Measurements from ENCODE around the gene HOXB1. TPM values are rescaled to one million over a fixed set of nuclear protein-coding genes. Genes with fewer than 3 reads are reported as not detected.
A peak's percentile ranks its signal among the peaks of the same experiment; 100 is the strongest.

The HOXB1 gene
- total RNA-seq, 4 donors from 2014 or later = not detected

GRCh38 chr17:48565925-48566710 is 35.3 kb upstream of the HOXB1 start:
- Histone ChIP-seq H3K9me3 (no peaks in the 10 kb centered on the region), H3K36me3 (peaks cover 0 to 7% (median 0%) of the 10 kb centered on the region in 3 donors), H3K27ac (peak overlapping the region in 1 of 4 donors; percentile 79), H3K4me3 (no peak overlapping the region), H3K27me3 (no peaks in the 10 kb centered on the region), H3K4me1 (peaks cover 0 to 80% (median 2%) of the 10 kb centered on the region in 4 donors)
- DNase-seq = peak in 1 of 3 donors; percentile 11
- no peak for TF ChIP-seq POLR2A (IDR thresholded peaks at IDR 0.05)
- no peak for TF ChIP-seq CTCF (IDR thresholded peaks at IDR 0.05)

GRCh38 chr17:48565022-48565554 is 34.3 kb upstream of the HOXB1 start:
- peak in 1 of 3 donors; percentile 11 for DNase-seq
- TF ChIP-seq POLR2A (IDR thresholded peaks at IDR 0.05) (no peak), CTCF (IDR thresholded peaks at IDR 0.05) (no peak)
- Histone ChIP-seq H3K36me3 (no peaks in the 10 kb centered on the region), H3K27me3 (no peaks in the 10 kb centered on the region), H3K9me3 (no peaks in the 10 kb centered on the region), H3K27ac (peak overlapping the region in 2 of 4 donors; percentile 62 to 96), H3K4me1 (peaks cover 0 to 87% (median 2%) of the 10 kb centered on the region in 4 donors), H3K4me3 (peak overlapping the region in 1 of 4 donors; percentile 37)

GRCh38 chr17:48564188-48565021 is 33.6 kb upstream of the HOXB1 start:
- H3K4me3 ChIP-seq = peak overlapping the region; percentile 8 to 43 (median 32)
- peak overlapping the region; percentile 43 to 96 (median 62) for H3K27ac ChIP-seq
- TF ChIP-seq POLR2A (IDR thresholded peaks at IDR 0.05) (no peak), CTCF (IDR thresholded peaks at IDR 0.05) (no peak)
- peak in 2 of 3 donors; percentile 46 to 47 for DNase-seq
- no peaks in the 10 kb centered on the region for H3K36me3 ChIP-seq
- H3K9me3 ChIP-seq = no peaks in the 10 kb centered on the region
- no peaks in the 10 kb centered on the region for H3K27me3 ChIP-seq
- peaks cover 0 to 87% (median 2%) of the 10 kb centered on the region in 4 donors for H3K4me1 ChIP-seq

- Histone ChIP-seq H3K27me3 (no peaks in the 10 kb centered on the region), H3K4me3 (peak overlapping the region; percentile 8 to 43 (median 32)), H3K27ac (peak overlapping the region; percentile 43 to 96 (median 62)), H3K36me3 (no peaks in the 10 kb centered on the region), H3K9me3 (no peaks in the 10 kb centered on the region), H3K4me1 (peaks cover 0 to 89% (median 2%) of the 10 kb centered on the region in 4 donors)
- DNase-seq = peak in 1 of 3 donors; percentile 30
- TF ChIP-seq CTCF (IDR thresholded peaks at IDR 0.05) = no peak
- TF ChIP-seq POLR2A (IDR thresholded peaks at IDR 0.05) = no peak
These were observed 33.0 kb upstream of the HOXB1 start for GRCh38 chr17:48563867-48564187.

- Histone ChIP-seq H3K27me3 (no peaks in the 10 kb centered on the region), H3K36me3 (no peaks in the 10 kb centered on the region), H3K4me3 (peak overlapping the region in 3 of 4 donors; percentile 27 to 43 (median 37)), H3K27ac (peak overlapping the region; percentile 27 to 96 (median 62)), H3K9me3 (no peaks in the 10 kb centered on the region), H3K4me1 (peaks cover 0 to 89% (median 2%) of the 10 kb centered on the region in 4 donors)
- DNase-seq = peak in 1 of 3 donors; percentile 16
- TF ChIP-seq POLR2A (IDR thresholded peaks at IDR 0.05) (no peak), CTCF (IDR thresholded peaks at IDR 0.05) (no peak)
These were observed 32.6 kb upstream of the HOXB1 start for GRCh38 chr17:48563385-48563838.
